ENCODE data around the gene MYO10. TPM values are rescaled to one million over a fixed set of nuclear protein-coding genes. Genes with fewer than 3 reads are reported as not detected.

Gene MYO10
- total and polyA plus RNA-seq, 2 experiments from 2014 or later, result 119 to 276 TPM

- H3K27me3 ChIP-seq (ENCODE audit: insufficient read depth), result no peaks in the 10 kb centered on the region
- H4K20me1 ChIP-seq (replicated peaks; ENCODE audit: insufficient read depth), result peaks cover 17% of the 10 kb centered on the region
- TF ChIP-seq ZNF462 (CRISPR knock-in tag; IDR thresholded peaks at IDR 0.05) (no peak), NANOG (IDR thresholded peaks at IDR 0.05; ENCODE audit: borderline replicate concordance) (no peak), EZH2phosphoT487 (IDR thresholded peaks at IDR 0.05; ENCODE audit: unreplicated experiment) (no peak), JUNB (IDR thresholded peaks at IDR 0.05; ENCODE audit: unreplicated experiment) (no peak), ZNF331 (CRISPR knock-in tag; IDR thresholded peaks at IDR 0.05; ENCODE audit: low read depth) (no peak), POLR2AphosphoS5 (IDR thresholded peaks at IDR 0.05; ENCODE audit: low read depth) (no peak)
- TF ChIP-seq, protein P1, sequence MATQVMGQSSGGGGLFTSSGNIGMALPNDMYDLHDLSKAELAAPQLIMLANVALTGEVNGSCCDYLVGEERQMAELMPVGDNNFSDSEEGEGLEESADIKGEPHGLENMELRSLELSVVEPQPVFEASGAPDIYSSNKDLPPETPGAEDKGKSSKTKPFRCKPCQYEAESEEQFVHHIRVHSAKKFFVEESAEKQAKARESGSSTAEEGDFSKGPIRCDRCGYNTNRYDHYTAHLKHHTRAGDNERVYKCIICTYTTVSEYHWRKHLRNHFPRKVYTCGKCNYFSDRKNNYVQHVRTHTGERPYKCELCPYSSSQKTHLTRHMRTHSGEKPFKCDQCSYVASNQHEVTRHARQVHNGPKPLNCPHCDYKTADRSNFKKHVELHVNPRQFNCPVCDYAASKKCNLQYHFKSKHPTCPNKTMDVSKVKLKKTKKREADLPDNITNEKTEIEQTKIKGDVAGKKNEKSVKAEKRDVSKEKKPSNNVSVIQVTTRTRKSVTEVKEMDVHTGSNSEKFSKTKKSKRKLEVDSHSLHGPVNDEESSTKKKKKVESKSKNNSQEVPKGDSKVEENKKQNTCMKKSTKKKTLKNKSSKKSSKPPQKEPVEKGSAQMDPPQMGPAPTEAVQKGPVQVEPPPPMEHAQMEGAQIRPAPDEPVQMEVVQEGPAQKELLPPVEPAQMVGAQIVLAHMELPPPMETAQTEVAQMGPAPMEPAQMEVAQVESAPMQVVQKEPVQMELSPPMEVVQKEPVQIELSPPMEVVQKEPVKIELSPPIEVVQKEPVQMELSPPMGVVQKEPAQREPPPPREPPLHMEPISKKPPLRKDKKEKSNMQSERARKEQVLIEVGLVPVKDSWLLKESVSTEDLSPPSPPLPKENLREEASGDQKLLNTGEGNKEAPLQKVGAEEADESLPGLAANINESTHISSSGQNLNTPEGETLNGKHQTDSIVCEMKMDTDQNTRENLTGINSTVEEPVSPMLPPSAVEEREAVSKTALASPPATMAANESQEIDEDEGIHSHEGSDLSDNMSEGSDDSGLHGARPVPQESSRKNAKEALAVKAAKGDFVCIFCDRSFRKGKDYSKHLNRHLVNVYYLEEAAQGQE (IDR thresholded peaks at IDR 0.05; ENCODE audit: unreplicated experiment), result no peak
- TF ChIP-seq, protein P2, sequence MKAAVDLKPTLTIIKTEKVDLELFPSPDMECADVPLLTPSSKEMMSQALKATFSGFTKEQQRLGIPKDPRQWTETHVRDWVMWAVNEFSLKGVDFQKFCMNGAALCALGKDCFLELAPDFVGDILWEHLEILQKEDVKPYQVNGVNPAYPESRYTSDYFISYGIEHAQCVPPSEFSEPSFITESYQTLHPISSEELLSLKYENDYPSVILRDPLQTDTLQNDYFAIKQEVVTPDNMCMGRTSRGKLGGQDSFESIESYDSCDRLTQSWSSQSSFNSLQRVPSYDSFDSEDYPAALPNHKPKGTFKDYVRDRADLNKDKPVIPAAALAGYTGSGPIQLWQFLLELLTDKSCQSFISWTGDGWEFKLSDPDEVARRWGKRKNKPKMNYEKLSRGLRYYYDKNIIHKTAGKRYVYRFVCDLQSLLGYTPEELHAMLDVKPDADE (IDR thresholded peaks at IDR 0.05), result no peak
- no peak for DNase-seq (ENCODE audit: low spot score)
- no peaks in the 10 kb centered on the region; the same call in 1 of the 2 replicates for H3K4me1 ChIP-seq (ENCODE audit: insufficient read depth)
- no peak for ATAC-seq
- no peaks in the 10 kb centered on the region for H3F3A ChIP-seq (replicated peaks; ENCODE audit: low read depth)
- H3K9me2 ChIP-seq (ENCODE audit: insufficient read depth), result no peaks in the 10 kb centered on the region
- Mint-ChIP-seq H3K4me3 (no peak overlapping the region), H3K36me3 (ENCODE audit: low read depth) (peaks cover 21% of the 10 kb centered on the region), H3K4me1 (peaks cover 12% of the 10 kb centered on the region; the same call in 2 of the 3 replicates), H3K27ac (no peak overlapping the region), H3K9me3 (peaks cover 13% of the 10 kb centered on the region), H3K27me3 (ENCODE audit: insufficient read depth, low read depth, poor library complexity) (peaks cover 6% of the 10 kb centered on the region)
- no peak overlapping the region for H3K4me2 ChIP-seq
- no peak overlapping the region for H3K27ac ChIP-seq (ENCODE audit: low read depth)
- H3K79me2 ChIP-seq (replicated peaks; ENCODE audit: insufficient read depth), result peaks cover 98% of the 10 kb centered on the region
- no peaks in the 10 kb centered on the region for H3K36me3 ChIP-seq (ENCODE audit: insufficient read depth)
- H3K4me3 ChIP-seq, result no peak overlapping the region
- H2AFZ ChIP-seq, result no peak overlapping the region
These were observed 24.0 kb downstream of the MYO10 start for GRCh38 chr5:16912080-16912479.

Measured in GM23338 (cell line).